K562 (cell line): Measurements from ENCODE around the gene PRDM16. TPM values are rescaled to one million over a fixed set of nuclear protein-coding genes. Genes with fewer than 3 reads are reported as not detected.

Source experiments
- ATAC-seq: fragments of 200-7000 bp; cut with Tn5 transposase; 3 replicates; pipeline ENCODE4 v1.9.1; 2020; ENCODE audit warnings: moderate library complexity
- BruUV-seq: library from RNA; stranded (reverse); fragments of 400-500 nt; replicated peaks from 2 replicates; lab custom pipeline; 2021; lab: Mats Ljungman, UMichigan
- CTCF ChIA-PET: fragments of 300-600 bp; formaldehyde crosslinking; extraction: SDS; loops from one replicate; lab custom pipeline; 2021; ENCODE audit warnings: low intra/inter-chr PET ratio; lab: Yijun Ruan, JAX
- POLR2A ChIA-PET: fragments of 300-600, 350-650 bp; sonication (Branson Sonifier 250); formaldehyde crosslinking; extraction: SDS; loops from one replicate; lab custom pipeline; 2021; ENCODE audit warnings: antibody characterized with exemption, inconsistent platforms; lab: Yijun Ruan, JAX
- DNase-seq, 4 experiments: peaks; one replicate each; pipeline versions ENCODE4 v3.0.0 to v3.0.0-alpha.2; 2011 to 2018; ENCODE audit warnings: low spot score in 3 of 4, mixed read lengths in 3 of 4; ENCODE audit errors: extremely low read depth in 1 of 4
- FAIRE-seq: peaks from 2 replicates; lab custom pipeline; 2011; peaks lifted over from hg19 to GRCh38; lab: Jason Lieb, UNC
- H2AFZ ChIP-seq: 2 replicates; pipeline ENCODE4 v1.6.0; 2011; ENCODE audit warnings: low read depth, low read length, control low read depth, inconsistent platforms
- H3K27ac ChIP-seq: fragments of 200-600 bp; 3 replicates; pipeline ENCODE4 v1.8.0; 2011; ENCODE audit warnings: low read depth, mild to moderate bottlenecking, control low read depth, inconsistent platforms, low read length, moderate library complexity, mixed read lengths; ENCODE audit errors: extremely low read depth
- H3K27me3 ChIP-seq, 2 experiments: fragments of 300-600 bp in 1 of 2; 2 replicates in 1 of 2; 3 replicates in 1 of 2; pipeline versions ENCODE4 v1.6.0 to v1.8.0; 2011; ENCODE audit warnings: inconsistent platforms in 2 of 2, low read length in 2 of 2, mild to moderate bottlenecking in 1 of 2, mixed read lengths in 1 of 2, moderate library complexity in 1 of 2; ENCODE audit not compliant: control insufficient read depth in 2 of 2, insufficient read depth in 2 of 2
- H3K36me3 ChIP-seq: fragments of 300-600 bp; 3 replicates; pipeline ENCODE4 v1.8.0; 2011; ENCODE audit warnings: mild to moderate bottlenecking, low read length, inconsistent platforms; ENCODE audit not compliant: control insufficient read depth, insufficient read depth
- H3K4me1 ChIP-seq, 2 experiments: fragments of 200-600 bp in 1 of 2; replicated peaks in 1 of 2; 2 replicates in 1 of 2; 3 replicates in 1 of 2; pipeline versions ENCODE4 v1.5.1 to v1.8.0; 2011; ENCODE audit warnings: inconsistent platforms in 2 of 2, low read length in 2 of 2, mild to moderate bottlenecking in 1 of 2, mixed read lengths in 1 of 2, moderate library complexity in 1 of 2; ENCODE audit not compliant: control insufficient read depth in 2 of 2, insufficient read depth in 2 of 2
- H3K4me2 ChIP-seq: 2 replicates; pipeline ENCODE4 v1.6.1; 2011; ENCODE audit warnings: low read length, control low read depth, inconsistent platforms, mixed read lengths; ENCODE audit not compliant: insufficient read depth
- H3K4me3 ChIP-seq: fragments of 200-600 bp; sonication (generic), shearing (Covaris generic); 2 replicates; pipeline ENCODE4 v1.5.1; 2016; ENCODE audit warnings: control low read depth, inconsistent platforms
- H3K79me2 ChIP-seq: fragments of 200-600 bp; 3 replicates; pipeline ENCODE4 v1.8.0; 2011; ENCODE audit warnings: low read length, inconsistent platforms; ENCODE audit not compliant: control insufficient read depth, insufficient read depth
- H3K9ac ChIP-seq, 2 experiments: 2 replicates each; pipeline versions ENCODE4 v1.6.0 to v1.6.1; 2011; ENCODE audit warnings: low read depth in 2 of 2, low read length in 2 of 2, control low read depth in 1 of 2, inconsistent platforms in 1 of 2, mild to moderate bottlenecking in 1 of 2, mixed read lengths in 1 of 2; ENCODE audit not compliant: insufficient read depth in 1 of 2
- H3K9me1 ChIP-seq: one replicate; pipeline ENCODE4 v1.6.0; 2011; ENCODE audit warnings: inconsistent platforms, mild to moderate bottlenecking, low read length, moderate library complexity; ENCODE audit not compliant: control insufficient read depth, insufficient read depth
- H3K9me3 ChIP-seq: replicated peaks from 2 replicates; pipeline ENCODE4 v1.5.1; 2011; ENCODE audit warnings: low read depth, low read length, inconsistent platforms; ENCODE audit not compliant: control insufficient read depth, insufficient read depth
- H4K20me1 ChIP-seq: replicated peaks from 2 replicates; pipeline ENCODE4 v1.6.1; 2011; ENCODE audit warnings: low read length, inconsistent platforms, mixed read lengths; ENCODE audit not compliant: control insufficient read depth, insufficient read depth
- LCOR ChIP-seq: sonication (generic); formaldehyde crosslinking; IDR thresholded peaks from 2 replicates; pipeline ENCODE4 v1.8.0; 2022; ENCODE audit warnings: mild to moderate bottlenecking, missing genetic modification reagents
- SMARCA5 ChIP-seq: fragments of 450-650 bp; IDR thresholded peaks from 2 replicates; pipeline ENCODE4 v1.6.1; 2016
- STAG1 ChIP-seq: sonication (generic); formaldehyde crosslinking; IDR thresholded peaks from 2 replicates; pipeline ENCODE4 v1.5.0; 2020; ENCODE audit warnings: missing genetic modification reagents, borderline replicate concordance
- ZNF121 ChIP-seq: sonication (generic); formaldehyde crosslinking; conservative IDR thresholded peaks from 2 replicates; pipeline ENCODE4 v1.8.0; 2022; ENCODE audit warnings: missing genetic modification reagents
- ZNF282 ChIP-seq: sonication (generic); formaldehyde crosslinking; IDR thresholded peaks from 2 replicates; pipeline ENCODE4 v1.8.1; 2023; ENCODE audit warnings: missing genetic modification reagents
- ZNF431 ChIP-seq: sonication (generic); formaldehyde crosslinking; IDR thresholded peaks from 2 replicates; pipeline ENCODE4 v1.8.0; 2022; ENCODE audit warnings: mild to moderate bottlenecking, missing genetic modification reagents
- WGBS: fragments of 100-300 bp; shearing (Covaris generic); methylation state at CpG from one replicate; pipeline ENCODE4 v1.1.6; 2016; ENCODE audit warnings: low coverage, mixed read lengths; ENCODE audit not compliant: insufficient coverage; ENCODE audit errors: missing lambda C conversion rate; 5-methylcytosine and 5-hydroxymethylcytosine counted together
- in situ Hi-C: fragments of 300-500 bp; cut with MboI; formaldehyde crosslinking; loops from 4 replicates; pipeline ENCODE4 v1.15.0; 2018; ENCODE audit warnings: inconsistent platforms, mixed read lengths
- intact Hi-C: fragments of 100-400 bp; cut with micrococcal nuclease; formaldehyde crosslinking; loops from 2 replicates; pipeline ENCODE4 v1.14.2; 2022
- polyA plus RNA-seq, 8 experiments: library from polyadenylated mRNA; depleted of rRNA in 4 of 8; stranded (reverse) in 5 of 8; unstranded in 3 of 8; fragments of >200 nt; fragmentation: Nextera tagmentation in 2 of 8; fragmentation: Illumina TruSeq in 1 of 8; extraction: Ambion mirVana in 2 of 8; extraction: Trizol in 1 of 8; gene quantifications; 2 replicates each; pipeline versions ENCODE4 v1.2.1 to v1.2.3, GENCODE V29; 2011 to 2014; ENCODE audit warnings: inconsistent platforms in 1 of 8, missing spikeins in 1 of 8
- total RNA-seq, 7 experiments: library from RNA; depleted of rRNA in 6 of 7; stranded (reverse); fragments of >200 nt in 6 of 7; fragmentation: Illumina TruSeq in 2 of 7; extraction: Trizol in 2 of 7; gene quantifications; 2 replicates each; pipeline versions ENCODE4 v1.2.1 to v1.2.3, GENCODE V29; 2011 to 2021; ENCODE audit warnings: low replicate concordance in 1 of 7

PRDM16 gene
- total and polyA plus RNA-seq, 9 of the 15 experiments (the other 6 are each of a cell fraction or from before 2014, with no cell fraction given) = 0.10 to 0.27 TPM; not detected in 7

GRCh38 chr1:3349968-3350299 is 280.9 kb downstream of the PRDM16 start:
- Histone ChIP-seq H3K27me3 (peaks cover 0 to 17% of the 10 kb centered on the region in 2 experiments; a peak in 3 of 5 replicates), H3K36me3 (no peaks in the 10 kb centered on the region), H3K4me3 (no peak overlapping the region), H3K9ac (no peak overlapping the region), H3K4me1 (peaks cover 6 to 12% of the 10 kb centered on the region in 2 experiments; a peak in 2 of 5 replicates), H4K20me1 (peaks cover 3% of the 10 kb centered on the region), H3K27ac (no peak overlapping the region), H3K9me3 (no peaks in the 10 kb centered on the region), H3K9me1 (no peaks in the 10 kb centered on the region), H2AFZ (no peak overlapping the region), H3K4me2 (no peak overlapping the region), H3K79me2 (no peaks in the 10 kb centered on the region)
- FAIRE-seq (no peak), ATAC-seq (no peak), DNase-seq (no peak)
- intact Hi-C loops (no loop called here), in situ Hi-C loops (no loop called here)
- 0% methylated on average over 3 of the region's 3 CpGs for WGBS
- BruUV-seq = no TSS peak
- ChIA-PET CTCF (no interaction called here), POLR2A (interaction anchor here (0.6 kb wide), 1 partner anchor 248 kb away, joined by 3 read pairs; no protein-coding TSS in a partner anchor)
- peak; percentile 75; the same call in 1 of the 2 replicates for TF ChIP-seq ZNF121 (CRISPR knock-in tag)
- TF ChIP-seq SMARCA5 = peak; percentile 59; the same call in 1 of the 2 replicates
- TF ChIP-seq LCOR (CRISPR knock-in tag) = no peak
- no peak for TF ChIP-seq STAG1 (CRISPR knock-in tag)
- TF ChIP-seq ZNF431 (CRISPR knock-in tag) = no peak
- TF ChIP-seq ZNF282 = no peak
